ENCODE results near the gene NFKBIB. TPM values are rescaled to one million over a fixed set of nuclear protein-coding genes. Genes with fewer than 3 reads are reported as not detected.
"Not testable (repeated sequence)": the region's sequence is repeated elsewhere in the genome, so short reads cannot be mapped to it uniquely, and the experiment has no call there.

NFKBIB gene
- total RNA-seq, 1 experiment from 2014 or later = 39.8 TPM

DNA sequence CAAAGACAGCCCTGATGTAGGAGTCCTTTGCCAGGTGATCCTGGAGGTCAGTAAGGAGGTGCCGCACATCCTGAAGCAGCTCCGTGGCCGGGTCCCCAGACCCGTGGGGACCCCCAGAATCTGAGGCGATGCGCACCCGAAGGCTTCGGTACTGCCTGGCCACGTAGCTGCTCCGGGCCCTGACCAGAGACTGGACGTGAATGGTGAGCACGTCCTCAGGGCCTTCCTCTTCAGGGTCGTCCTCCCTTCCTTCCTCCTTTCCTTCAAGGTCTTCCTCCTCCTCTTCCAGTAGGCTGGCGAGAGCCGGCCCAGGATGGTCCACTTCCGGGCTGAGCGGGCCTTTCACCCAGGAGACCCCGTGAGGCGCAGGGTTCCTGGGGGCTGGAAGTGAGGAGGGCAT is 29.2 kb upstream of the NFKBIB start:
- Mint-ChIP-seq H3K9me3 (no peaks in the 10 kb centered on the region), H3K36me3 (no peaks in the 10 kb centered on the region), H3K4me3 (peak overlapping the region; percentile 79), H3K4me1 (peaks cover 7% of the 10 kb centered on the region), H3K27ac (no peak overlapping the region), H3K27me3 (ENCODE audit: low read depth) (peaks cover 21% of the 10 kb centered on the region)
- ATAC-seq (no peak), DNase-seq (ENCODE audit: low spot score) (no peak)
- CTCF ChIA-PET = interaction anchor here (0.6 to 2.9 kb wide), 10 partner anchors 17 to 467 kb away, joined by 3 to 17 read pairs (median 4); partner anchors contain the start of genes FAM98C, FBXO17, MRPS12 and NFKBIB
- no peak for TF ChIP-seq ZNF138 (CRISPR knock-in tag; conservative IDR thresholded peaks at IDR 0.05)
- peak; percentile 66; the same call in 1 of the 2 replicates for TF ChIP-seq ZNF263 (CRISPR knock-in tag; IDR thresholded peaks at IDR 0.05; ENCODE audit: low read depth)
- POLR2A ChIA-PET = no interaction called here

DNA sequence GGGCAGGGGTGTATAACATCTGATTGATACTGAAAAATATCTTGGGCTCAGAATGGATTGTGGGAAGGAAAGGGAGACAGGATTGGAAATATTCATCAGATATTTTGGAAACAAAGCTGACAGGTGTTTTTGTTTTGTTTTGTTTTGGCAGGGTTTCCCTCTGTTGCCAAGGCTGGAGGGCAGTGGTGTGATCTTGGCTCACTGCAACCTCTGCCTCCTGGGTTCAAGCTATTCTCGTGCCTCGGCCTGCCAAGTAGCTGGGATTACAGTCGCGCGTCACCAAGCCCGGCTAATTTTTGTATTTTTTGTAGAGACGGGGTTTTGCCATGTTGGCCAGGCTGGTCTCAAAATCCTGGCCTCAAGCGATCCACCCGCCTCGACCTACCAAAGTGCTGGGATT is 26.4 kb upstream of the NFKBIB start:
- H3K4me3 Mint-ChIP-seq; DNase-seq (ENCODE audit: low spot score); H3K27ac Mint-ChIP-seq; ATAC-seq; H3K9me3 Mint-ChIP-seq; H3K36me3 Mint-ChIP-seq: not testable (repeated sequence)
- H3K4me1 Mint-ChIP-seq = peaks cover 23% of the 10 kb centered on the region
- peaks cover 21% of the 10 kb centered on the region for H3K27me3 Mint-ChIP-seq (ENCODE audit: low read depth)
- POLR2A ChIA-PET = interaction anchor here (0.7 kb wide), 1 partner anchor 21 kb away, joined by 3 read pairs; no protein-coding TSS in a partner anchor
- CTCF ChIA-PET = interaction anchor here (7.1 kb wide), 1 partner anchor 14 kb away, joined by 43 read pairs; no protein-coding TSS in a partner anchor

DNA sequence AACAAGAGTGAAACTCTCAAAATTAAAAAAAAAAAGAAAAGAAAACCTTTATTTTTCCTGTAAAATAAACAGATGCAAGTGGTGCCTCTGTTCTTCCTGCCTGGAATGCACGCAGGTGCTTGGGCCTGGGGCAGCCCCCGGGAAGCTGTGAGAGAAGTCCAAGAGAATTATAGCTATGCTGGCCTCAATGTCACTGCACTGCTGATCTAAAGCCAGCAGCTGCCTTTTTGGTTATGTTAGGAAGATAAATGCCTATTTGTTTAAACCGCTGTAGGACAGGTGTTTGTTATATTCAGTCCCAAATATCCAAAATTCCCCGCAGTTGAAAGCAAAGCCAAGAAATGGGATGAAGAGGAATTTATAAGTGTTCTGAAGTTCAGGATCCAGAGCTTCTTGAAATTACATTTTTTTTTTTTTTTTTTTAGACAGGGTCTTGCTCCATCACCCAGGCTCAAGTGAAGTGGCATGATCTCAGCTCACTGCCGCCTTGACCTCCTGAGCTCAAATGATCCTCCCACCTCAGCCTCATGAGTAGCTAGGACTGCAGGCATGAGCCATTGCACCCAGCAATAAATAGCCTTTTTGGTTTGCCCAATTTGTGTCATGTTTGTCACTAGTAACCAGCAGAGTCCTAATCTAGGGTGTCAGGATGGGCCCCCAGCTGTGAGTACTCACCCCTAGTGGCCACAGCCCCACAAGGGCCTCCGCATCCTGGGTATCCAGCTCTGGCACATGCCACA is 23.9 kb upstream of the NFKBIB start:
- Mint-ChIP-seq H3K27me3 (ENCODE audit: low read depth) (peaks cover 3% of the 10 kb centered on the region), H3K27ac (no peak overlapping the region), H3K9me3 (no peaks in the 10 kb centered on the region), H3K4me3 (no peak overlapping the region), H3K4me1 (peaks cover 20% of the 10 kb centered on the region), H3K36me3 (no peaks in the 10 kb centered on the region)
- CTCF ChIA-PET = interaction anchor here (0.7 to 7.1 kb wide), 6 partner anchors 12 to 473 kb away, joined by 3 to 43 read pairs (median 4); partner anchors contain the start of genes FAM98C, MRPS12, NFKBIB and SARS2
- ATAC-seq (no peak), DNase-seq (ENCODE audit: low spot score) (no peak)
- POLR2A ChIA-PET = interaction anchor here (1.2 kb wide), 1 partner anchor 27 kb away, joined by 3 read pairs; no protein-coding TSS in a partner anchor
- TF ChIP-seq, protein P1, sequence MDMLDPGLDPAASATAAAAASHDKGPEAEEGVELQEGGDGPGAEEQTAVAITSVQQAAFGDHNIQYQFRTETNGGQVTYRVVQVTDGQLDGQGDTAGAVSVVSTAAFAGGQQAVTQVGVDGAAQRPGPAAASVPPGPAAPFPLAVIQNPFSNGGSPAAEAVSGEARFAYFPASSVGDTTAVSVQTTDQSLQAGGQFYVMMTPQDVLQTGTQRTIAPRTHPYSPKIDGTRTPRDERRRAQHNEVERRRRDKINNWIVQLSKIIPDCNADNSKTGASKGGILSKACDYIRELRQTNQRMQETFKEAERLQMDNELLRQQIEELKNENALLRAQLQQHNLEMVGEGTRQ (CRISPR knock-in tag; IDR thresholded peaks at IDR 0.05) = no peak
- TF ChIP-seq NFYB (CRISPR knock-in tag; conservative IDR thresholded peaks at IDR 0.05; ENCODE audit: low read depth) = no peak
- TF ChIP-seq, protein P2, sequence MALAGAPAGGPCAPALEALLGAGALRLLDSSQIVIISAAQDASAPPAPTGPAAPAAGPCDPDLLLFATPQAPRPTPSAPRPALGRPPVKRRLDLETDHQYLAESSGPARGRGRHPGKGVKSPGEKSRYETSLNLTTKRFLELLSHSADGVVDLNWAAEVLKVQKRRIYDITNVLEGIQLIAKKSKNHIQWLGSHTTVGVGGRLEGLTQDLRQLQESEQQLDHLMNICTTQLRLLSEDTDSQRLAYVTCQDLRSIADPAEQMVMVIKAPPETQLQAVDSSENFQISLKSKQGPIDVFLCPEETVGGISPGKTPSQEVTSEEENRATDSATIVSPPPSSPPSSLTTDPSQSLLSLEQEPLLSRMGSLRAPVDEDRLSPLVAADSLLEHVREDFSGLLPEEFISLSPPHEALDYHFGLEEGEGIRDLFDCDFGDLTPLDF (CRISPR knock-in tag; IDR thresholded peaks at IDR 0.05) = no peak
- TF ChIP-seq, protein P3, sequence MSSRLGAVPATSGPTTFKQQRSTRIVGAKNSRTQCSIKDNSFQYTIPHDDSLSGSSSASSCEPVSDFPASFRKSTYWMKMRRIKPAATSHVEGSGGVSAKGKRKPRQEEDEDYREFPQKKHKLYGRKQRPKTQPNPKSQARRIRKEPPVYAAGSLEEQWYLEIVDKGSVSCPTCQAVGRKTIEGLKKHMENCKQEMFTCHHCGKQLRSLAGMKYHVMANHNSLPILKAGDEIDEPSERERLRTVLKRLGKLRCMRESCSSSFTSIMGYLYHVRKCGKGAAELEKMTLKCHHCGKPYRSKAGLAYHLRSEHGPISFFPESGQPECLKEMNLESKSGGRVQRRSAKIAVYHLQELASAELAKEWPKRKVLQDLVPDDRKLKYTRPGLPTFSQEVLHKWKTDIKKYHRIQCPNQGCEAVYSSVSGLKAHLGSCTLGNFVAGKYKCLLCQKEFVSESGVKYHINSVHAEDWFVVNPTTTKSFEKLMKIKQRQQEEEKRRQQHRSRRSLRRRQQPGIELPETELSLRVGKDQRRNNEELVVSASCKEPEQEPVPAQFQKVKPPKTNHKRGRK (CRISPR knock-in tag; IDR thresholded peaks at IDR 0.05; ENCODE audit: borderline replicate concordance) = no peak
- TF ChIP-seq IRF2 (CRISPR knock-in tag; IDR thresholded peaks at IDR 0.05; ENCODE audit: borderline replicate concordance, low read depth) = no peak
- no peak for TF ChIP-seq PRRX2 (CRISPR knock-in tag; IDR thresholded peaks at IDR 0.05)
- no peak for TF ChIP-seq GTF2I (CRISPR knock-in tag; conservative IDR thresholded peaks at IDR 0.05)
- TF ChIP-seq NR2C2 (CRISPR knock-in tag; IDR thresholded peaks at IDR 0.05) = no peak
- TF ChIP-seq JAZF1 (CRISPR knock-in tag; IDR thresholded peaks at IDR 0.05) = no peak
- TF ChIP-seq ETV6 (CRISPR knock-in tag; IDR thresholded peaks at IDR 0.05) = no peak
- TF ChIP-seq, protein P4, sequence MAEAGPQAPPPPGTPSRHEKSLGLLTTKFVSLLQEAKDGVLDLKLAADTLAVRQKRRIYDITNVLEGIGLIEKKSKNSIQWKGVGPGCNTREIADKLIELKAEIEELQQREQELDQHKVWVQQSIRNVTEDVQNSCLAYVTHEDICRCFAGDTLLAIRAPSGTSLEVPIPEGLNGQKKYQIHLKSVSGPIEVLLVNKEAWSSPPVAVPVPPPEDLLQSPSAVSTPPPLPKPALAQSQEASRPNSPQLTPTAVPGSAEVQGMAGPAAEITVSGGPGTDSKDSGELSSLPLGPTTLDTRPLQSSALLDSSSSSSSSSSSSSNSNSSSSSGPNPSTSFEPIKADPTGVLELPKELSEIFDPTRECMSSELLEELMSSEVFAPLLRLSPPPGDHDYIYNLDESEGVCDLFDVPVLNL (CRISPR knock-in tag; IDR thresholded peaks at IDR 0.05; ENCODE audit: borderline replicate concordance, low read depth) = no peak
- TF ChIP-seq SOX15 (CRISPR knock-in tag; IDR thresholded peaks at IDR 0.05) = no peak
- TF ChIP-seq, protein P5, sequence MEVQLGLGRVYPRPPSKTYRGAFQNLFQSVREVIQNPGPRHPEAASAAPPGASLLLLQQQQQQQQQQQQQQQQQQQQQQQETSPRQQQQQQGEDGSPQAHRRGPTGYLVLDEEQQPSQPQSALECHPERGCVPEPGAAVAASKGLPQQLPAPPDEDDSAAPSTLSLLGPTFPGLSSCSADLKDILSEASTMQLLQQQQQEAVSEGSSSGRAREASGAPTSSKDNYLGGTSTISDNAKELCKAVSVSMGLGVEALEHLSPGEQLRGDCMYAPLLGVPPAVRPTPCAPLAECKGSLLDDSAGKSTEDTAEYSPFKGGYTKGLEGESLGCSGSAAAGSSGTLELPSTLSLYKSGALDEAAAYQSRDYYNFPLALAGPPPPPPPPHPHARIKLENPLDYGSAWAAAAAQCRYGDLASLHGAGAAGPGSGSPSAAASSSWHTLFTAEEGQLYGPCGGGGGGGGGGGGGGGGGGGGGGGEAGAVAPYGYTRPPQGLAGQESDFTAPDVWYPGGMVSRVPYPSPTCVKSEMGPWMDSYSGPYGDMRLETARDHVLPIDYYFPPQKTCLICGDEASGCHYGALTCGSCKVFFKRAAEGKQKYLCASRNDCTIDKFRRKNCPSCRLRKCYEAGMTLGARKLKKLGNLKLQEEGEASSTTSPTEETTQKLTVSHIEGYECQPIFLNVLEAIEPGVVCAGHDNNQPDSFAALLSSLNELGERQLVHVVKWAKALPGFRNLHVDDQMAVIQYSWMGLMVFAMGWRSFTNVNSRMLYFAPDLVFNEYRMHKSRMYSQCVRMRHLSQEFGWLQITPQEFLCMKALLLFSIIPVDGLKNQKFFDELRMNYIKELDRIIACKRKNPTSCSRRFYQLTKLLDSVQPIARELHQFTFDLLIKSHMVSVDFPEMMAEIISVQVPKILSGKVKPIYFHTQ (CRISPR knock-in tag; IDR thresholded peaks at IDR 0.05) = no peak
- TF ChIP-seq NR3C1 (CRISPR knock-in tag; conservative IDR thresholded peaks at IDR 0.05; ENCODE audit: low read depth) = no peak
- TF ChIP-seq, protein P6, sequence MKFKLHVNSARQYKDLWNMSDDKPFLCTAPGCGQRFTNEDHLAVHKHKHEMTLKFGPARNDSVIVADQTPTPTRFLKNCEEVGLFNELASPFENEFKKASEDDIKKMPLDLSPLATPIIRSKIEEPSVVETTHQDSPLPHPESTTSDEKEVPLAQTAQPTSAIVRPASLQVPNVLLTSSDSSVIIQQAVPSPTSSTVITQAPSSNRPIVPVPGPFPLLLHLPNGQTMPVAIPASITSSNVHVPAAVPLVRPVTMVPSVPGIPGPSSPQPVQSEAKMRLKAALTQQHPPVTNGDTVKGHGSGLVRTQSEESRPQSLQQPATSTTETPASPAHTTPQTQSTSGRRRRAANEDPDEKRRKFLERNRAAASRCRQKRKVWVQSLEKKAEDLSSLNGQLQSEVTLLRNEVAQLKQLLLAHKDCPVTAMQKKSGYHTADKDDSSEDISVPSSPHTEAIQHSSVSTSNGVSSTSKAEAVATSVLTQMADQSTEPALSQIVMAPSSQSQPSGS (CRISPR knock-in tag; IDR thresholded peaks at IDR 0.05; ENCODE audit: borderline replicate concordance, low read depth) = no peak
- TF ChIP-seq OVOL2 (CRISPR knock-in tag; IDR thresholded peaks at IDR 0.05; ENCODE audit: borderline replicate concordance) = no peak

Data from WTC11 (cell line).